Trophoblast cell (in vitro differentiated cells and primary cell): ENCODE measurements around the gene HIBCH.
"Not testable (repeated sequence)": the region's sequence is repeated elsewhere in the genome, so short reads cannot be mapped to it uniquely, and the experiment has no call there.

Experiments
- DNase-seq, 2 donors: peaks; one replicate each; pipeline ENCODE4 v3.0.0-alpha.2; 2016
- H2AFZ ChIP-seq: 2 replicates; pipeline ENCODE4 v1.6.1; 2013; ENCODE audit warnings: low read length, moderate library complexity, mild to moderate bottlenecking; ENCODE audit not compliant: insufficient read depth, poor library complexity
- H2AK5ac ChIP-seq: 2 replicates; pipeline ENCODE4 v1.6.1; 2013; ENCODE audit warnings: mild to moderate bottlenecking, low read length
- H2BK120ac ChIP-seq: 2 replicates; pipeline ENCODE4 v1.6.1; 2013; ENCODE audit warnings: low read length, mild to moderate bottlenecking, moderate library complexity; ENCODE audit not compliant: insufficient read depth, poor library complexity
- H2BK12ac ChIP-seq: 2 replicates; pipeline ENCODE4 v1.6.1; 2013; ENCODE audit warnings: mild to moderate bottlenecking, low read length, moderate library complexity
- H2BK5ac ChIP-seq: 2 replicates; pipeline ENCODE4 v1.6.1; 2013; ENCODE audit warnings: low read length, low read depth, moderate library complexity, mild to moderate bottlenecking; ENCODE audit not compliant: poor library complexity
- H3K14ac ChIP-seq: 2 replicates; pipeline ENCODE4 v1.6.1; 2013; ENCODE audit warnings: mild to moderate bottlenecking, low read length
- H3K18ac ChIP-seq: 2 replicates; pipeline ENCODE4 v1.6.1; 2013; ENCODE audit warnings: mild to moderate bottlenecking, low read length
- H3K23ac ChIP-seq: 2 replicates; pipeline ENCODE4 v1.6.1; 2013; ENCODE audit warnings: low read length
- H3K27ac ChIP-seq: 2 replicates; pipeline ENCODE4 v1.5.1; 2013; ENCODE audit warnings: low read depth, mild to moderate bottlenecking, inconsistent platforms, low read length, moderate library complexity
- H3K27me3 ChIP-seq: 2 replicates; pipeline ENCODE4 v1.6.1; 2013; ENCODE audit warnings: inconsistent platforms, mild to moderate bottlenecking, low read length, moderate library complexity; ENCODE audit not compliant: insufficient read depth
- H3K36me3 ChIP-seq, 2 experiments: 1 replicate in 1 of 2; 2 replicates in 1 of 2; pipeline ENCODE4 v1.6.1; 2013; ENCODE audit warnings: low read length in 2 of 2, mild to moderate bottlenecking in 2 of 2, moderate library complexity in 1 of 2; ENCODE audit not compliant: insufficient read depth in 2 of 2, control insufficient read depth in 1 of 2
- H3K4ac ChIP-seq: 2 replicates; pipeline ENCODE4 v1.6.1; 2013; ENCODE audit warnings: low read depth, mild to moderate bottlenecking, low read length, moderate library complexity
- H3K4me1 ChIP-seq, 2 experiments: 1 replicate in 1 of 2; 2 replicates in 1 of 2; pipeline ENCODE4 v1.6.1; 2013; ENCODE audit warnings: low read length in 2 of 2, mild to moderate bottlenecking in 2 of 2, moderate library complexity in 1 of 2; ENCODE audit not compliant: insufficient read depth in 2 of 2, control insufficient read depth in 1 of 2
- H3K4me2 ChIP-seq: 2 replicates; pipeline ENCODE4 v1.6.1; 2013; ENCODE audit warnings: inconsistent platforms, mild to moderate bottlenecking, low read length, moderate library complexity
- H3K4me3 ChIP-seq: 2 replicates; pipeline ENCODE4 v1.5.1; 2013; ENCODE audit warnings: mild to moderate bottlenecking, low read depth, low read length, inconsistent platforms
- H3K79me1 ChIP-seq: one replicate; pipeline ENCODE4 v1.6.1; 2013; ENCODE audit warnings: low read length
- H3K79me2 ChIP-seq: 2 replicates; pipeline ENCODE4 v1.6.1; 2013; ENCODE audit warnings: low read length, mild to moderate bottlenecking; ENCODE audit not compliant: control insufficient read depth, insufficient read depth, poor library complexity
- H3K9ac ChIP-seq: 2 replicates; pipeline ENCODE4 v1.6.1; 2013; ENCODE audit warnings: mild to moderate bottlenecking, low read length
- H3K9me3 ChIP-seq: 2 replicates; pipeline ENCODE4 v1.6.1; 2013; ENCODE audit warnings: low read depth, mild to moderate bottlenecking, control low read depth, inconsistent platforms, low read length; ENCODE audit not compliant: insufficient read depth
- H4K12ac ChIP-seq: 2 replicates; pipeline ENCODE4 v1.6.1; 2013; ENCODE audit warnings: low read depth, mild to moderate bottlenecking, low read length, moderate library complexity
- H4K8ac ChIP-seq: 2 replicates; pipeline ENCODE4 v1.6.1; 2013; ENCODE audit warnings: low read depth, mild to moderate bottlenecking, low read length, moderate library complexity
- H4K91ac ChIP-seq: one replicate; pipeline ENCODE4 v1.6.1; 2013; ENCODE audit warnings: low read depth, mild to moderate bottlenecking, low read length, moderate library complexity
- WGBS: extraction: QIAGEN DNeasy Blood & Tissue Kit; methylation state at CpG from one replicate; pipeline ENCODE4 v1.1.7; 2013; ENCODE audit warnings: missing lambda C conversion rate; ENCODE audit not compliant: insufficient read length, insufficient coverage; ENCODE audit errors: extremely low coverage; 5-methylcytosine and 5-hydroxymethylcytosine counted together

The HIBCH gene

GRCh38 chr2:190335584-190335983, 16.0 kb upstream of the HIBCH start:
- H2AFZ ChIP-seq, H3K36me3 ChIP-seq, H3K4me3 ChIP-seq, H2BK120ac ChIP-seq, H3K9me3 ChIP-seq, H3K4ac ChIP-seq, H3K79me1 ChIP-seq, H2AK5ac ChIP-seq, H4K91ac ChIP-seq, H4K12ac ChIP-seq, H3K18ac ChIP-seq, H3K4me1 ChIP-seq, H2BK12ac ChIP-seq, DNase-seq, H3K27ac ChIP-seq, H4K8ac ChIP-seq, H3K4me2 ChIP-seq, H3K27me3 ChIP-seq, H3K9ac ChIP-seq, H3K79me2 ChIP-seq, H3K23ac ChIP-seq, H3K14ac ChIP-seq, H2BK5ac ChIP-seq: not testable (repeated sequence)
- no CpG with 5 or more reads among the region's 4 CpGs for WGBS

DNA sequence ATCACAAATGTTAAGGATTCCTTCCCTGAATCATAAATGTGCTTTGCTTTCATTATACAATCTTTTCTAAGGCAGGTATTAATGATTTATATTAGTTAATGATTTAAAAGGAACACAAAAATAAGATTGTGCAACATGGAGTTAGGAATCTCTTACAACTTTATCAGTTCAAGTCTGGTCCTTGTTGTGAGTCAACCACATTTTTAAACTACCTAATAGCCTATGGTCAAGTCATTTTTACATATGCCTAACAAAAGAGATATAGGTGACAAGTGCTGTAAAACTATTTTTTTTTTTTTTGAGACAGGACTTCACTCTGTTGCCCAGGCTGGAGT, 15.6 kb upstream of the HIBCH start:
- no peak overlapping the region for H3K14ac ChIP-seq
- no peak overlapping the region for H2AFZ ChIP-seq
- H3K4ac ChIP-seq, result no peak overlapping the region
- H2AK5ac ChIP-seq, result no peak overlapping the region
- H4K12ac ChIP-seq, result no peak overlapping the region
- no peak overlapping the region for H2BK12ac ChIP-seq
- no peak overlapping the region for H3K18ac ChIP-seq
- H3K36me3 ChIP-seq, result no peaks in the 10 kb centered on the region
- no peak overlapping the region for H3K4me2 ChIP-seq
- no peaks in the 10 kb centered on the region for H3K27me3 ChIP-seq
- H4K91ac ChIP-seq, result no peak overlapping the region
- H2BK120ac ChIP-seq, result no peak overlapping the region
- no peaks in the 10 kb centered on the region for H3K9me3 ChIP-seq
- H3K79me1 ChIP-seq, result no peaks in the 10 kb centered on the region
- H2BK5ac ChIP-seq, result no peak overlapping the region
- no peak overlapping the region for H3K27ac ChIP-seq
- peak in 1 of 2 donors; percentile 60 for DNase-seq
- H4K8ac ChIP-seq, result no peak overlapping the region
- no peaks in the 10 kb centered on the region for H3K79me2 ChIP-seq
- H3K23ac ChIP-seq, result no peak overlapping the region
- no peaks in the 10 kb centered on the region for H3K4me1 ChIP-seq
- H3K4me3 ChIP-seq, result no peak overlapping the region
- H3K9ac ChIP-seq, result no peak overlapping the region

DNA sequence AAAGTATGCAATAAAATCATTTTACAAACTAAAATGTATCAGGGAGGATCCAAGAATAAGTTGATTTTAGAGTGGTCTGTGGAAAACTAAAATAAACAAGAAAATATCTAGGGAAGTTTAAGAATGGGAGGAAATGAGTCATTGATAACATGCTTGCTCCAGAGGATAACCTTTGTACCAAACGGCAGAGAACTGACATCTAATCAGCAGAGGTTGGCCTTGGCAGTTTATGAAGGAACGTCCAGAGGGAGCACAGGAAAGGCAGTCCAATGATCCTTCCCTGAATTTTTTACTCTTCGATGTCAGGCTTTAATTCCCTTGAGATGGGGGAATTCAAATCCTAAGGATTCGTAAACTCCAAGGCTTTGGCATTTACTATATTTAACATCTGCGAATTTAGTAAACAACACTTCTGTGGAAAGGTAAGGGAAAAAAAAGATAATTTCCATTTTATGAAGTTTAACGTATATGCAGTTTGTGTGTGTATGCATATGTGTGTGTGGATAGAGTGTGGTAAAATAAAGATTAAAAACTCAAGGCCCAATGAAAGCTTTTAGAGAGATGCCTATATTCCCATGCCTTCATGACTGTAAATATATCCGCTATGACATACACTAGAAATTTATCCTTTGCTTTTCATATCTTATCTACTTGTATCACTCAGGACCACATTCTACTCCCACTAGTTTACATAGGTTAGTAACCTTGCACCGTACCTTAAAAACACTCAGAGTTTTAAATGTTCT, 15.0 kb upstream of the HIBCH start:
- no peak overlapping the region for H4K8ac ChIP-seq

GRCh38 chr2:190333928-190334327, 14.3 kb upstream of the HIBCH start:
- Histone ChIP-seq H2BK120ac (no peak overlapping the region), H2AK5ac (no peak overlapping the region)

More for the DNA sequence above, 15.0 kb upstream of the HIBCH start:
- Histone ChIP-seq H3K4me2 (no peak overlapping the region), H3K4me1 (no peaks in the 10 kb centered on the region), H2BK5ac (no peak overlapping the region), H3K14ac (no peak overlapping the region), H3K79me2 (no peaks in the 10 kb centered on the region), H3K4me3 (no peak overlapping the region), H2BK12ac (no peak overlapping the region), H3K18ac (no peak overlapping the region), H3K79me1 (no peaks in the 10 kb centered on the region), H3K27me3 (no peaks in the 10 kb centered on the region), H2AK5ac (no peak overlapping the region), H3K27ac (no peak overlapping the region), H3K36me3 (no peaks in the 10 kb centered on the region), H2BK120ac (no peak overlapping the region), H4K12ac (no peak overlapping the region), H3K4ac (no peak overlapping the region), H3K9ac (no peak overlapping the region), H4K91ac (no peak overlapping the region), H3K9me3 (no peaks in the 10 kb centered on the region), H2AFZ (no peak overlapping the region), H3K23ac (no peak overlapping the region)
- no CpG with 5 or more reads among the region's 8 CpGs for WGBS
- peak in 1 of 2 donors; percentile 26 for DNase-seq

More at GRCh38 chr2:190333928-190334327, 14.3 kb upstream of the HIBCH start:
- Histone ChIP-seq H3K14ac (no peak overlapping the region), H3K4me1 (no peaks in the 10 kb centered on the region), H3K36me3 (no peaks in the 10 kb centered on the region), H3K4ac (no peak overlapping the region), H3K27ac (no peak overlapping the region), H3K27me3 (no peaks in the 10 kb centered on the region), H4K91ac (no peak overlapping the region), H2AFZ (no peak overlapping the region), H2BK5ac (no peak overlapping the region), H2BK12ac (no peak overlapping the region), H3K18ac (no peak overlapping the region), H4K12ac (no peak overlapping the region), H4K8ac (no peak overlapping the region), H3K9ac (no peak overlapping the region), H3K4me2 (no peak overlapping the region), H3K23ac (no peak overlapping the region), H3K9me3 (no peaks in the 10 kb centered on the region), H3K4me3 (no peak overlapping the region), H3K79me2 (no peaks in the 10 kb centered on the region), H3K79me1 (no peaks in the 10 kb centered on the region)
- 100% methylated on average over 1 of the region's 2 CpGs for WGBS
- no peak for DNase-seq
